H1 (cell line): ENCODE measurements around the gene ELP1.

Experiments
- POLR2AphosphoS5 ChIP-seq: IDR thresholded peaks from 2 replicates; pipeline ENCODE4 v1.6.1; 2011; ENCODE audit warnings: low read depth, low read length
- RFX5 ChIP-seq: IDR thresholded peaks from 2 replicates; pipeline ENCODE4 v1.6.1; 2011; ENCODE audit warnings: low read depth, low read length, improper control_type of control experiment, borderline replicate concordance
- SP1 ChIP-seq: IDR thresholded peaks from 2 replicates; pipeline ENCODE4 v1.6.1; 2011; ENCODE audit warnings: low read depth, low read length
- TAF1 ChIP-seq: IDR thresholded peaks from 2 replicates; pipeline ENCODE4 v1.6.1; 2011; ENCODE audit warnings: mild to moderate bottlenecking, low read depth, low read length

- no peak for TF ChIP-seq POLR2AphosphoS5
- TF ChIP-seq RFX5: no peak
- no peak for TF ChIP-seq TAF1
- TF ChIP-seq SP1: no peak
Measured at GRCh38 chr9:108921200-108921599, 12.7 kb downstream of the ELP1 start.
